HepG2 (cell line): ENCODE results near the gene OGA. TPM values are rescaled to one million over a fixed set of nuclear protein-coding genes. Genes with fewer than 3 reads are reported as not detected.

Source experiments
- CBX1 ChIP-seq: IDR thresholded peaks from one replicate; pipeline ENCODE4 v1.6.1; 2016; ENCODE audit warnings: antibody characterized with exemption, low read depth
- DR1 ChIP-seq: sonication (generic); formaldehyde crosslinking; IDR thresholded peaks from 2 replicates; pipeline ENCODE4 v1.8.0; 2021; ENCODE audit warnings: mild to moderate bottlenecking, missing genetic modification reagents, inconsistent platforms
- MAFF ChIP-seq: IDR thresholded peaks from 2 replicates; pipeline ENCODE4 v1.6.1; 2011; ENCODE audit warnings: low read depth, low read length, improper control_type of control experiment
- NFYB ChIP-seq: sonication (generic); formaldehyde crosslinking; IDR thresholded peaks from 2 replicates; pipeline ENCODE4 v1.4.0; 2020; ENCODE audit warnings: missing genetic modification reagents
- NR2F1 ChIP-seq, 2 experiments: fragments of 450-650 bp in 1 of 2; formaldehyde crosslinking in 1 of 2; IDR thresholded peaks; 2 replicates each; pipeline versions ENCODE4 v1.5.0 to v1.6.1; 2016 to 2020; ENCODE audit warnings: mild to moderate bottlenecking in 1 of 2, missing compliant biosample characterization in 1 of 2, missing genetic modification reagents in 1 of 2, moderate library complexity in 1 of 2
- NR2F2 ChIP-seq: IDR thresholded peaks from 2 replicates; pipeline ENCODE4 v1.6.1; 2012; ENCODE audit warnings: low read depth, inconsistent platforms, borderline replicate concordance
- NRL ChIP-seq: sonication (generic); formaldehyde crosslinking; IDR thresholded peaks from 2 replicates; pipeline ENCODE4 v1.5.0; 2020; ENCODE audit warnings: missing genetic modification reagents, mild to moderate bottlenecking, moderate library complexity, borderline replicate concordance
- SMARCE1 ChIP-seq: fragments of 450-650 bp; IDR thresholded peaks from 2 replicates; pipeline ENCODE4 v1.6.1; 2017; ENCODE audit warnings: borderline replicate concordance
- TBP ChIP-seq: sonication (generic); formaldehyde crosslinking; IDR thresholded peaks from 2 replicates; pipeline ENCODE4 v1.5.0; 2020; ENCODE audit warnings: missing genetic modification reagents
- ZNF224 ChIP-seq: sonication (generic); formaldehyde crosslinking; IDR thresholded peaks from 2 replicates; pipeline ENCODE4 v1.5.0; 2020; ENCODE audit warnings: mild to moderate bottlenecking, missing genetic modification reagents
- ZNF317 ChIP-seq: sonication (generic); formaldehyde crosslinking; IDR thresholded peaks from 2 replicates; pipeline ENCODE4 v1.5.0; 2020; ENCODE audit warnings: mild to moderate bottlenecking, missing genetic modification reagents
- ZNF543 ChIP-seq: sonication (generic); formaldehyde crosslinking; IDR thresholded peaks from 2 replicates; pipeline ENCODE4 v1.4.0; 2020; ENCODE audit warnings: mild to moderate bottlenecking, missing genetic modification reagents
- ZNF567 ChIP-seq: sonication (generic); formaldehyde crosslinking; IDR thresholded peaks from 2 replicates; pipeline ENCODE4 v1.8.1; 2023; ENCODE audit warnings: mild to moderate bottlenecking, missing genetic modification reagents, borderline replicate concordance
- ZNF589 ChIP-seq: sonication (generic); formaldehyde crosslinking; conservative IDR thresholded peaks from 2 replicates; pipeline ENCODE4 v1.8.0; 2022; ENCODE audit warnings: mild to moderate bottlenecking, moderate library complexity, missing genetic modification reagents
- ZNF678 ChIP-seq: sonication (generic); formaldehyde crosslinking; IDR thresholded peaks from 2 replicates; pipeline ENCODE4 v1.4.0; 2020; ENCODE audit warnings: mild to moderate bottlenecking, missing genetic modification reagents
- polyA plus RNA-seq, 8 experiments: library from polyadenylated mRNA; depleted of rRNA in 3 of 8; stranded (reverse) in 7 of 8; unstranded in 1 of 8; fragments of >200 nt; fragmentation: Illumina TruSeq in 4 of 8; extraction: Trizol in 4 of 8; gene quantifications; 2 replicates each; pipeline versions ENCODE4 v1.2.1 to v1.2.3, GENCODE V29; 2011 to 2016; ENCODE audit warnings: low read depth in 4 of 8, missing spikeins in 1 of 8, mixed read lengths in 1 of 8; ENCODE audit not compliant: insufficient read depth in 1 of 8
- total RNA-seq, 5 experiments: library from RNA; depleted of rRNA; stranded (reverse); fragments of >200 nt; fragmentation: Illumina TruSeq; extraction: Trizol; gene quantifications; 2 replicates each; pipeline ENCODE4 v1.2.3, GENCODE V29; 2016; ENCODE audit warnings: low read depth in 1 of 5
- TF ChIP-seq, protein P1 (sequence below): sonication (generic); IDR thresholded peaks from 2 replicates; pipeline ENCODE4 v1.6.1; 2016; ENCODE audit warnings: low read depth, borderline replicate concordance
- TF ChIP-seq, protein P2 (sequence below): sonication (generic); formaldehyde crosslinking; IDR thresholded peaks from 2 replicates; pipeline ENCODE4 v1.5.0; 2020; ENCODE audit warnings: mild to moderate bottlenecking, missing genetic modification reagents, moderate library complexity
- TF ChIP-seq, protein P3 (sequence below): sonication (generic); formaldehyde crosslinking; IDR thresholded peaks from 2 replicates; pipeline ENCODE4 v1.5.1; 2020; ENCODE audit warnings: missing genetic modification reagents, mild to moderate bottlenecking, borderline replicate concordance
- TF ChIP-seq, protein P4 (sequence below): sonication (generic); formaldehyde crosslinking; IDR thresholded peaks from 2 replicates; pipeline ENCODE4 v1.9.0; 2022; ENCODE audit warnings: missing genetic modification reagents, mild to moderate bottlenecking, borderline replicate concordance
- TF ChIP-seq, protein P5 (sequence below): sonication (generic); formaldehyde crosslinking; IDR thresholded peaks from 2 replicates; pipeline ENCODE4 v1.5.0; 2020; ENCODE audit warnings: missing genetic modification reagents
- TF ChIP-seq, protein P6 (sequence below): sonication (generic); formaldehyde crosslinking; IDR thresholded peaks from 2 replicates; pipeline ENCODE4 v1.8.1; 2023; ENCODE audit warnings: missing genetic modification reagents, mild to moderate bottlenecking, borderline replicate concordance

Gene OGA
- total and polyA plus RNA-seq, 2 of the 13 experiments (the other 11 are each of a cell fraction or from before 2014, with no cell fraction given), result 33.2 to 39.8 TPM

DNA sequence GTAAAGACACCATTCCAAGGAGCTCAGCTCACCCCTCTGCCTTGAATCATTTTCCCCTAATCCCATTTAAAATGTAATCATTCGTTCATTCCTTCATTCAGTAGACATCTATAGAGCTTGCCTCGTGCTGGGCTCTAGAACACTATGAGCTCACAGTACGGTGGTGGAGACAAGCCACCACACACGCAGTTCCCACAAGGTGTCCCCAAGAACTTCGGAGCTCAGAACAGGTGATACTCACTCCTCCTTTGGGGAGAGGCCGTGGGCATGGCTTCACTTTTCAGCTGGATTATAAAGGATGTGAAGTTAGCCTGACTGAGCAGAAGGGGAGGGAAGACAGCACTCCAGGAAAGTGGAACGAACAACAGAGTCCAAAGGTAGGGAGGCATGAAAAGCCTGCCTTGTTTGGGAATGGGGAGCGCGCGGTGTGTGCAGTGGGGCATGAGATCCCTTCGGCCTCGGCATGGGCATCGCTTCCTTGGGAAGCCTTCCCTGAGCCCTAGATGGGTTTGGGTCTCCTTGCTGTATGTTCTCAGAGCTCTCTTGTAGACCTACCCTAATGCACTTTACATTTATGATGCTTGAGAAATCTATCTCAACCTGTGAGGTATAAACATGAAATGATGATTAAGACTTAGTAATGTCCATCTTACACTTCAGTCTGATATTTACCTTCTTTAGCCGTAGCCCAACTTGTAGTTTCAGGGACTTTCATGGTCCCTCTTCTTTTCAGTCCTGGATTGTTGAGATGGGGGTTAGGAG, 809 bp upstream of the OGA start (continued):
- TF ChIP-seq, protein P1, sequence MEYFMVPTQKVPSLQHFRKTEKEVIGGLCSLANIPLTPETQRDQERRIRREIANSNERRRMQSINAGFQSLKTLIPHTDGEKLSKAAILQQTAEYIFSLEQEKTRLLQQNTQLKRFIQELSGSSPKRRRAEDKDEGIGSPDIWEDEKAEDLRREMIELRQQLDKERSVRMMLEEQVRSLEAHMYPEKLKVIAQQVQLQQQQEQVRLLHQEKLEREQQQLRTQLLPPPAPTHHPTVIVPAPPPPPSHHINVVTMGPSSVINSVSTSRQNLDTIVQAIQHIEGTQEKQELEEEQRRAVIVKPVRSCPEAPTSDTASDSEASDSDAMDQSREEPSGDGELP, result 0 out of 2 replicates have a peak, but pooled peaks have one; percentile 8
- TF ChIP-seq NRL (no peak), DR1 (CRISPR knock-in tag) (no peak), NFYB (CRISPR knock-in tag) (no peak), ZNF589 (CRISPR knock-in tag) (no peak), TBP (no peak), ZNF567 (CRISPR knock-in tag) (no peak), NR2F1 (CRISPR knock-in tag; IDR thresholded peaks at IDR 0.05) (no peak), ZNF543 (CRISPR knock-in tag) (no peak), SMARCE1 (no peak), ZNF317 (CRISPR knock-in tag) (peak; percentile 41; the same call in 1 of the 2 replicates), CBX1 (peak; percentile 76), ZNF224 (CRISPR knock-in tag) (no peak), ZNF678 (CRISPR knock-in tag) (no peak), MAFF (no peak), NR2F2 (no peak)
- TF ChIP-seq, protein P2, sequence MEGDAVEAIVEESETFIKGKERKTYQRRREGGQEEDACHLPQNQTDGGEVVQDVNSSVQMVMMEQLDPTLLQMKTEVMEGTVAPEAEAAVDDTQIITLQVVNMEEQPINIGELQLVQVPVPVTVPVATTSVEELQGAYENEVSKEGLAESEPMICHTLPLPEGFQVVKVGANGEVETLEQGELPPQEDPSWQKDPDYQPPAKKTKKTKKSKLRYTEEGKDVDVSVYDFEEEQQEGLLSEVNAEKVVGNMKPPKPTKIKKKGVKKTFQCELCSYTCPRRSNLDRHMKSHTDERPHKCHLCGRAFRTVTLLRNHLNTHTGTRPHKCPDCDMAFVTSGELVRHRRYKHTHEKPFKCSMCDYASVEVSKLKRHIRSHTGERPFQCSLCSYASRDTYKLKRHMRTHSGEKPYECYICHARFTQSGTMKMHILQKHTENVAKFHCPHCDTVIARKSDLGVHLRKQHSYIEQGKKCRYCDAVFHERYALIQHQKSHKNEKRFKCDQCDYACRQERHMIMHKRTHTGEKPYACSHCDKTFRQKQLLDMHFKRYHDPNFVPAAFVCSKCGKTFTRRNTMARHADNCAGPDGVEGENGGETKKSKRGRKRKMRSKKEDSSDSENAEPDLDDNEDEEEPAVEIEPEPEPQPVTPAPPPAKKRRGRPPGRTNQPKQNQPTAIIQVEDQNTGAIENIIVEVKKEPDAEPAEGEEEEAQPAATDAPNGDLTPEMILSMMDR, result no peak
- TF ChIP-seq, protein P3, sequence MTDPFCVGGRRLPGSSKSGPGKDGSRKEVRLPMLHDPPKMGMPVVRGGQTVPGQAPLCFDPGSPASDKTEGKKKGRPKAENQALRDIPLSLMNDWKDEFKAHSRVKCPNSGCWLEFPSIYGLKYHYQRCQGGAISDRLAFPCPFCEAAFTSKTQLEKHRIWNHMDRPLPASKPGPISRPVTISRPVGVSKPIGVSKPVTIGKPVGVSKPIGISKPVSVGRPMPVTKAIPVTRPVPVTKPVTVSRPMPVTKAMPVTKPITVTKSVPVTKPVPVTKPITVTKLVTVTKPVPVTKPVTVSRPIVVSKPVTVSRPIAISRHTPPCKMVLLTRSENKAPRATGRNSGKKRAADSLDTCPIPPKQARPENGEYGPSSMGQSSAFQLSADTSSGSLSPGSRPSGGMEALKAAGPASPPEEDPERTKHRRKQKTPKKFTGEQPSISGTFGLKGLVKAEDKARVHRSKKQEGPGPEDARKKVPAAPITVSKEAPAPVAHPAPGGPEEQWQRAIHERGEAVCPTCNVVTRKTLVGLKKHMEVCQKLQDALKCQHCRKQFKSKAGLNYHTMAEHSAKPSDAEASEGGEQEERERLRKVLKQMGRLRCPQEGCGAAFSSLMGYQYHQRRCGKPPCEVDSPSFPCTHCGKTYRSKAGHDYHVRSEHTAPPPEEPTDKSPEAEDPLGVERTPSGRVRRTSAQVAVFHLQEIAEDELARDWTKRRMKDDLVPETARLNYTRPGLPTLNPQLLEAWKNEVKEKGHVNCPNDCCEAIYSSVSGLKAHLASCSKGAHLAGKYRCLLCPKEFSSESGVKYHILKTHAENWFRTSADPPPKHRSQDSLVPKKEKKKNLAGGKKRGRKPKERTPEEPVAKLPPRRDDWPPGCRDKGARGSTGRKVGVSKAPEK (CRISPR knock-in tag), result no peak
- TF ChIP-seq, protein P4, sequence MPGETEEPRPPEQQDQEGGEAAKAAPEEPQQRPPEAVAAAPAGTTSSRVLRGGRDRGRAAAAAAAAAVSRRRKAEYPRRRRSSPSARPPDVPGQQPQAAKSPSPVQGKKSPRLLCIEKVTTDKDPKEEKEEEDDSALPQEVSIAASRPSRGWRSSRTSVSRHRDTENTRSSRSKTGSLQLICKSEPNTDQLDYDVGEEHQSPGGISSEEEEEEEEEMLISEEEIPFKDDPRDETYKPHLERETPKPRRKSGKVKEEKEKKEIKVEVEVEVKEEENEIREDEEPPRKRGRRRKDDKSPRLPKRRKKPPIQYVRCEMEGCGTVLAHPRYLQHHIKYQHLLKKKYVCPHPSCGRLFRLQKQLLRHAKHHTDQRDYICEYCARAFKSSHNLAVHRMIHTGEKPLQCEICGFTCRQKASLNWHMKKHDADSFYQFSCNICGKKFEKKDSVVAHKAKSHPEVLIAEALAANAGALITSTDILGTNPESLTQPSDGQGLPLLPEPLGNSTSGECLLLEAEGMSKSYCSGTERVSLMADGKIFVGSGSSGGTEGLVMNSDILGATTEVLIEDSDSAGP, result peak; percentile 98; the same call in 1 of the 2 replicates
- TF ChIP-seq, protein P5, sequence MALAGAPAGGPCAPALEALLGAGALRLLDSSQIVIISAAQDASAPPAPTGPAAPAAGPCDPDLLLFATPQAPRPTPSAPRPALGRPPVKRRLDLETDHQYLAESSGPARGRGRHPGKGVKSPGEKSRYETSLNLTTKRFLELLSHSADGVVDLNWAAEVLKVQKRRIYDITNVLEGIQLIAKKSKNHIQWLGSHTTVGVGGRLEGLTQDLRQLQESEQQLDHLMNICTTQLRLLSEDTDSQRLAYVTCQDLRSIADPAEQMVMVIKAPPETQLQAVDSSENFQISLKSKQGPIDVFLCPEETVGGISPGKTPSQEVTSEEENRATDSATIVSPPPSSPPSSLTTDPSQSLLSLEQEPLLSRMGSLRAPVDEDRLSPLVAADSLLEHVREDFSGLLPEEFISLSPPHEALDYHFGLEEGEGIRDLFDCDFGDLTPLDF, result no peak
- TF ChIP-seq, protein P6, sequence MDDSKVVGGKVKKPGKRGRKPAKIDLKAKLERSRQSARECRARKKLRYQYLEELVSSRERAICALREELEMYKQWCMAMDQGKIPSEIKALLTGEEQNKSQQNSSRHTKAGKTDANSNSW (CRISPR knock-in tag), result no peak
